Measurements from ENCODE around the gene B3GLCT. TPM values are rescaled to one million over a fixed set of nuclear protein-coding genes. Genes with fewer than 3 reads are reported as not detected.

The B3GLCT gene
- total and polyA plus RNA-seq, 2 of the 13 experiments (the other 11 are each of a cell fraction or from before 2014, with no cell fraction given) = 2.0 to 7.1 TPM

GRCh38 chr13:31310356-31310755 is 110.6 kb downstream of the B3GLCT start:
- BruUV-seq (replicated peaks) = no TSS peak
- CTCF ChIA-PET (ENCODE audit: low intra/inter-chr PET ratio, low total read pairs) = no interaction called here
- TF ChIP-seq ETV6 (CRISPR knock-in tag; conservative IDR thresholded peaks at IDR 0.05) (no peak), ZNF766 (CRISPR knock-in tag; IDR thresholded peaks at IDR 0.05; ENCODE audit: borderline replicate concordance) (no peak), TCF7L2 (IDR thresholded peaks at IDR 0.05; ENCODE audit: low read depth, low read length) (no peak), HNF1A (IDR thresholded peaks at IDR 0.05; ENCODE audit: low read depth) (no peak), HNF1A (CRISPR knock-in tag; IDR thresholded peaks at IDR 0.05; ENCODE audit: borderline replicate concordance) (no peak), ZNF354B (CRISPR knock-in tag; IDR thresholded peaks at IDR 0.05) (no peak), ZNF770 (CRISPR knock-in tag; IDR thresholded peaks at IDR 0.05) (no peak), TFAP4 (IDR thresholded peaks at IDR 0.05; ENCODE audit: borderline replicate concordance, low read depth) (no peak), TMF1 (CRISPR knock-in tag; IDR thresholded peaks at IDR 0.05; ENCODE audit: low read depth) (no peak), NAIF1 (CRISPR knock-in tag; IDR thresholded peaks at IDR 0.05; ENCODE audit: borderline replicate concordance) (no peak), BCL6 (CRISPR knock-in tag; IDR thresholded peaks at IDR 0.05) (no peak), MTA1 (CRISPR knock-in tag; IDR thresholded peaks at IDR 0.05; ENCODE audit: borderline replicate concordance) (no peak), MXD1 (CRISPR knock-in tag; IDR thresholded peaks at IDR 0.05) (no peak), AHR (CRISPR knock-in tag; IDR thresholded peaks at IDR 0.05) (no peak), ZXDC (CRISPR knock-in tag; IDR thresholded peaks at IDR 0.05) (no peak), TBP (CRISPR knock-in tag; IDR thresholded peaks at IDR 0.05) (no peak)

More at GRCh38 chr13:31310356-31310755, 110.6 kb downstream of the B3GLCT start:
- no peak overlapping the region for H3K9ac ChIP-seq (ENCODE audit: insufficient read depth, low read depth, low read length)
- ATAC-seq (no peak), FAIRE-seq (no peak), DNase-seq (ENCODE audit: low spot score) (no peak)
- no peak overlapping the region for H3K4me3 ChIP-seq (replicated peaks in 1 of 3; ENCODE audit: insufficient read depth in 1 of 3, low read depth in 2 of 3, low read length in 3 of 3)
- intact Hi-C loops (cut with micrococcal nuclease; ENCODE audit: unreplicated experiment) (no loop called here), in situ Hi-C loops (cut with HindIII; ENCODE audit: extremely low pct_ligation_motif_present, low pct_unique_long_range_greater_than_20kb) (no loop called here)
- 83% methylated on average over 4 of the region's 4 CpGs for WGBS (ENCODE audit: low lambda C conversion rate)
- H2AFZ ChIP-seq (ENCODE audit: low read length) = no peak overlapping the region
- peaks cover 24% of the 10 kb centered on the region for H3K9me3 ChIP-seq (ENCODE audit: low read length)
- H3K36me3 ChIP-seq (replicated peaks in 1 of 2; ENCODE audit: control insufficient read depth in 1 of 2, insufficient read depth in 2 of 2, low read length in 2 of 2) = no peaks in the 10 kb centered on the region
- H3K27ac ChIP-seq (ENCODE audit: extremely low read length, insufficient read depth, low read length) = no peak overlapping the region
- H4K20me1 ChIP-seq (ENCODE audit: insufficient read depth, low read length) = no peaks in the 10 kb centered on the region
- no peaks in the 10 kb centered on the region for H3K4me1 ChIP-seq (ENCODE audit: insufficient read depth, low read length)
- POLR2A ChIA-PET = no interaction called here
- H3K4me2 ChIP-seq (ENCODE audit: low read depth, low read length) = no peak overlapping the region
- no peaks in the 10 kb centered on the region for H3K79me2 ChIP-seq (ENCODE audit: insufficient read depth, low read length)
- H3K27me3 ChIP-seq (ENCODE audit: control insufficient read depth in 1 of 2, insufficient read depth in 2 of 2, low read length in 2 of 2) = no peaks in the 10 kb centered on the region
